Right kidney (tissue), 1 donor: ENCODE data around the gene GOLGA1.
"Not testable (repeated sequence)": the region's sequence is repeated elsewhere in the genome, so short reads cannot be mapped to it uniquely, and the experiment has no call there.

ENCODE experiments used
- DNase-seq: peaks from one replicate; pipeline ENCODE4 v3.0.0-alpha.2; 2016

GOLGA1 gene

DNA sequence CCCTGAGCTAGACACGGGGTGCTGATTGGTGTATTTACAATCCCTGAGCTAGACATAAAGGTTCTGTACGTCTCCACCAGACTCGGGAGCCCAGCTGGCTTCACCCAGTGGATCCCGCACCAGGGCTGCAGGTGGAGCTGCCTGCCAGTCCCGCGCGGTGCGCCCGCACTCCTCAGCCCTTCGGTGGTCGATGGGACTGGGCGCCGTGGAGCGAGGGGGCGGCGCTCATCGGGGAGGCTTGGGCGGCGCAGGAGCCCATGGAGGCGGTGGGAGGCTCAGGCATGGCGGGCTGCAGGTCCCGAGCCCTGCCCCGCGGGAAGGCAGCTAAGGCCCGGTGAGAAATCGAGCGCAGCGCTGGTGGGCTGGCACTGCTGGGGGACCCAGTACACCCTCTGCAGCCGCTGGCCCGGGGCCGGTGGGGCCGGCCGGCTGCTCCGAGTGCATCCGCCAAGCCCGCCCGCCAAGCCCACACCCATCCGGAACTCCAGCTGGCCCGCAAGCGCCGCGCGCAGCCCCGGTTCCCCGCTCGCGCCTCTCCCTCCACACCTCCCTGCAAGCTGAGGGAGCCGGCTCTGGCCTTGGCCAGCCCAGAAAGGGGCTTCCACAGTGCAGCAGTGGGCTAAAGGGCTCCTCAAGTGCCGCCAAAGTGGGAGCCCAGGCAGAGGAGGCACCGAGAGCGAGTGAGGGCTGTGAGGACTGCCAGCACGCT, 102.2 kb downstream of the GOLGA1 start:
- not testable (repeated sequence) for DNase-seq

GRCh38 chr9:124838132-124838531, 102.8 kb downstream of the GOLGA1 start:
- DNase-seq: not testable (repeated sequence)

GRCh38 chr9:124835026-124835557, 105.8 kb downstream of the GOLGA1 start:
- DNase-seq: peak; percentile 55

GRCh38 chr9:124834591-124834990, 106.3 kb downstream of the GOLGA1 start:
- DNase-seq: no peak

- no peak for DNase-seq
Observed at GRCh38 chr9:124831642-124832364, 109.1 kb downstream of the GOLGA1 start.

DNA sequence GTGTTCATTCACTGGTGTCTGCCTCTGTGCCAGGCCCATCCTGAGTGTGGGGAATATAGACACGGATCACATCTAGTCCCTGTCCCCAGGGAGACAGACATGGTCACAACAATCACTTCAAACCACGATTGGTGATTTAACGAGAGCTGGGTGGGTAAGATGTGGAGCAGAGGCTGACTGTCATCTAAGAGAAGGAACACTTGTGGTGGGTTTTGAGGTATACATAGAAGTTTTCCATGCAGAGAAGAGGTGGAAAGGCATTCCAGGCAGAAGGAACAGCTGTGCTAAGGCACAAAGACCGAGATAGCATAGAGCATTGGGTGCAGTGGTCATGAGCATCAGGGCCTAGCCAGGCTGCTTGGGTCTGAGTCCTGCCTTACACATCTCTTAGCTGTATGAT, 110.3 kb downstream of the GOLGA1 start:
- no peak for DNase-seq

DNA sequence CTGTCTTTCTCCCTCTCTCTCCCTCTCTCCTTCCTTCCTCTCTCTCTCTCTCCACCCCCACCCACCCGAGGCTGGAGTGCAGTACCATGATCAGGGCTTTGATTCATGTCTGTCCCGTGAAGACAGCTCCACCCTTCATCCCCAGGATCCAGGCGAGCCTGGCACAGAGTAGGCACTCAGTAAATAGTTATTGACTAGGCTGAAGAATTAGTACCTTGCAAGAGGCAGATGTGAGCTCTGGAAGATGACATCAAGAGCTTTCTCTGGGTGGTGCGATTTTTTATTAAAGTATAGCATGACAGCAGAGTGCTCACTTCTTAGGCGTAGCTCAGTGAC, 111.6 kb downstream of the GOLGA1 start:
- DNase-seq: no peak

- DNase-seq: no peak
Observed at GRCh38 chr9:124828489-124829333, 112.2 kb downstream of the GOLGA1 start.
